Right ventricle myocardium inferior (tissue), 1 donor: ENCODE data around the gene PPP1R1B. TPM values are rescaled to one million over a fixed set of nuclear protein-coding genes. Genes with fewer than 3 reads are reported as not detected.
"Not testable (repeated sequence)": the region's sequence is repeated elsewhere in the genome, so short reads cannot be mapped to it uniquely, and the experiment has no call there.

Experiments
- ATAC-seq: fragments of 200-7000 bp; cut with Tn5 transposase; one replicate; pipeline ENCODE4 v1.9.1; 2020; ENCODE audit warnings: mild to moderate bottlenecking, moderate library complexity
- DNase-seq: peaks from one replicate; pipeline ENCODE4 v3.0.0; 2021; ENCODE audit errors: missing footprints
- intact Hi-C: fragments of 100-400 bp; cut with DNase I; formaldehyde crosslinking; loops from one replicate; pipeline ENCODE4 v1.11.0; 2022
- long read RNA-seq: library from polyadenylated mRNA; unstranded; transcript quantifications from one replicate; pipeline ENCODE4 v2.0.0, GENCODE V29; 2021
- total RNA-seq: library from RNA; stranded (reverse); fragmentation: NEBNext Ultra II Directional; extraction: Animal tissue kit (Norgen Biotek cat#: 25700); gene quantifications from one replicate; pipeline ENCODE4 v1.2.1, GENCODE V29; 2021
- donor health status: DM: no; HTN: yes; CAD: no; lungs with severe emphysema.

The PPP1R1B gene
- total RNA-seq = 0.89 TPM
- long read RNA-seq = 0 reads

DNA sequence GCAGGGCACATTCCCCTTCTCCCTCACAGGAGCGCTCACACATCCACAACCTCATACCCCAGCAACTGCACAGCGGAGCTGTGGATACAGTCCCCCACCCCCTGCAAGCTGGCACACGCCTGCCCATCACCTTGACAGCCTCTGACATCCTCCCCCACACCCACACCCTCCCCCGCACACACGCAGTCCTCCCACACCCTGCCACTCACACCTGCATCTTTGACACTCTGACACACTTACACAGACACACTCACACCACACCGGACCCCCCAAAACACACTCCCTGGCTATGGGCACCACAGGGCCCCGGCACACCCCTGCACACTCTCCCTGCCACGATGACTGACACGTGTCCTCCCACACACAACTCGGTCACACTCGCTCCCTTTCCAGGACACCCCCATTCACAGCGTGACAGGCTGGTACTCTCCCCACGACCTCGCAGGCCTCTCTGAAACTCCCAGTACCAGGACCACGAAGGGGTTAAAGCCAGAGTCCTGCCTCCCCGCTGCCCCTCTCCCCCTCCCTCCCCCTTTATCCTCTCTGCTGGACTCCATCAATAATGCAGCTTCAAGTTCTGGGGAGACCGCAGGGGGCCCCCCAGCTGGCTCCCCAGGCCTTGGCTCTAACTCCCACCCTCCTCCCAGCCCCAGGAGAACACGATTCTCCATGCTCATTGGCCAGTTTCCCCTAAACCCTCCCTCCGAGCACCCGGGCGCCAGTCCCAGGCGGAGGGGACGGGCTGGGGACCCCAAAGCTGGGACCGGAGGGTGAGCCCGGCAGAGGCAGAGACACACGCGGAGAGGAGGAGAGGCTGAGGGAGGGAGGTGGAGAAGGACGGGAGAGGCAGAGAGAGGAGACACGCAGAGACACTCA, at the start of gene PPP1R1B:
Gene PPP1R1B, plus strand, starts transcription at position 782 of the 876 bp plus-strand sequence. CDS start 441 bp downstream, outside the sequence.
- ATAC-seq = no peak
- peak; percentile 58 for DNase-seq
- intact Hi-C loops = no loop called here

DNA sequence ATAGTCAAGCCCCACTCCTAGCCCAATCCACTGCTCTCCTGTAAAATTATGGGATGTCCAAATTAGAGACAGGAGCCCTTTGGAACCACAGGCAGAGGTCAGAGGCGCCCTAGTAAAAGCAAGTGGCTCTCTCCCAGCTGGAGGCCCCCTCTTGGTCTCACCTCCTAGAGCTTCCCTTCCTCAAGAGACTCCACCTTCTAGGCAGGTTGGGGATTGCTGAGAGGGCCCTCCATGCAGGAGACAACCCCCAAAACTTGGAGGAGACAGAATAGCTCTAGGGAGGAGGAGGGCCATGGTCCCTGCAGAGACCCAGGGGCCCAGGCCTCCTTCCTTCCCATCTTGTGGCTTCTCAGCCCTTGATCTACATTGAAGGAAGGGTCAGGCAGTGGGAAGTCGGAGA, 48.5 kb upstream of the PPP1R1B start:
- ATAC-seq (no peak), DNase-seq (no peak)
- intact Hi-C loops = no loop called here

DNA sequence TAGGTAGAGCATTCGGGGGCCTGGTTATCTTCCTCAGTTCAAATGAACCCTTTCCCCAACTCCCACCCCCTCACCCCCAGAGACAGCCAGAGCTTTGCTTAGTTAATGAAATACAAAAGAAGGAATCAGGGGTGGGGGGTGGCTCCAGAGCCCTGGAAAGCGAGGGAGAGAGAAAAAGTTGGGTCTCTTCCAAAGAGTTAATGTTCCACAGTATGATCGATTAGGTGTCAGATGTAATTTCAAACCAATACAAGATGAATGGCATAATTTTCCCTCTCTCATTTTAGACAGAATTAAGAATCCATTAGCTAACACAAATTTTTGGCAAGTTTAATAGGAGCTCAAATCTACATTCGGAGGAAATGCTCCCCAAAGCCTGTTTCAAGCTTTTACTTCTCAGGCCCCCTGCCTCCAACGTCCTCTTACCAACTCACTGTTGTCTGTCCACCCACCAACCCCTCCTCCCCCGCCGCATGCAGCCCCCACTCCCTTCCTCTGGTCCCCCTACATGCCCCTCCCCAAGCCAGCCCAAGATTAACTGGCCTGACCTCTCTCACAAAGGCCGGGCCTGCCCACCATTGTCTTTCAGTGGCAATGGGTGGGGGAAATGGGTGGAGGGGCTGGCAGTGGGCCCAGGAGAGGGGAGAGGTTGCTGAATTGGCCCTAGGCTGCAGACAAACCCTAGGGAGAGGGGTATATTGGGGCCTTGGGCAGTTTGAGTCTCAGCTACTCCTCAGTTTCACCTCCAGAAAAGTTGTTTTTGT, 47.3 kb upstream of the PPP1R1B start:
- ATAC-seq = no peak
- intact Hi-C loops = no loop called here

DNA sequence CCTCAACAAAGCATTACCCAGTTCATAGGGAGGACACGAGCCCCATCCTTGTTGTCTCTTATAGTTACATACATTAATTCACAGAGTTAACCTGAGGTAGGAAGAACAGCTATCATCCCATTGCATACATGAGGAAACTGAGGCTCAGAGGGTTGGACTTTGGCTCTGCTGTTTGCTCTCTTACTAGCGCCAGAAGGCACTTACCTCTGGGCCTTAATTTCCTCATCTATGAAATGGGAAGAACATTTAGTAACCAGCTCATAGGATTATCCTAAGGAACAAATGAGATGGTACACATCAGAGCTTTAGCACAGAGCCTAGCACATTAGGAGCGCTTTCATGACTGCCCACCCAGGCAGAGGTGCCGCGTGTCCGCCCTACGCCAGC, 46.7 kb upstream of the PPP1R1B start:
- DNase-seq (no peak), ATAC-seq (no peak)
- intact Hi-C loops = no loop called here

More for the DNA sequence above, 47.3 kb upstream of the PPP1R1B start:
- DNase-seq = peak; percentile 76

DNA sequence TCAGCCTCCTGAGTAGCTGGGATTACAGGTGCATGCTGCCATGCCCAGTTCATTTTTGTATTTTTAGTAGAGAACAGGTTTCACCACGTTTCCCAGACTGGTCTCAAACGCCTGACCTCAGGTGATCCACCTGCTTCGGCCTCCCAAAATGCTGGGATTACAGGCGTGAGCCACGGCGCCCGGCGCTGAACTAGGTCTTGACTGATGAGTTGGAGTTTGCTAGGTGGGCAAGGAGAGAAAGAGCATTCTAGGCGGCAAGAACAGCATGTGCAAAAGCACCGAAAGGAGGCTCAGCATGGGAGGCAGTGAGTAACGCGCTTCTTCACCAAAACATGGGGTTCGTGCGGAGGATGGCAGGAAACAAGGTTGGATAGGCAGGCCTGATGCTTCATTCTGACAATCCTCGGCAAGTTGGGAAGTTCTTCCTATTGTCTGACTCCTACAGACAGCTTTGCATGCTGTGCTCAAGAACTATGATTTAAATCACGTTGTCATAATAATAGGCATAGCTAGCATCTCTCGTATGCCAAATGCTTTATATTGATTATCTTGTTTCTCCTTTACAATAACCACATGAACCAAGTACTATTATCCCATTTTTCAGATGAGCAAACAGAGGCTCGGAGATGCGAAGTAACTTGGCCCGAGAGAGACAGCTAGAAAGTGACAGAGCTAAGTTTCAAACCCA, 45.5 kb upstream of the PPP1R1B start:
- no peak for DNase-seq
- intact Hi-C loops = no loop called here
- ATAC-seq = no peak

DNA sequence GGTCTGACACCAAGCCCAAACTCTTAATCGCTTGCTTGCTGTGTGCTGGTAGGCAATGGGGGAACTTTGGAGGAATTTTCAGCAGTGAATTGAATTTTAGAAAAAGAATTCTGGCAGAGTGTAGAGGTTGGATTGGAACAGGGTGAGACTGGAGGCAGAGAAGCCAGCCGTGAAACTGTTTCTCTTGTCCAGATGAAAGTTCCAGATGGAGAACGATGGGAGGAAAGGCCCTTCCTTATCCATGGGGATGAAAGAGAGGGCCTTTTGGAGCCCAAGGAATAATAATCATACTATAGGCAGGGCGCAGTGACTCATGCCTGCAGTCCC, 45.0 kb upstream of the PPP1R1B start:
- ATAC-seq (no peak), DNase-seq (no peak)
- intact Hi-C loops = no loop called here

DNA sequence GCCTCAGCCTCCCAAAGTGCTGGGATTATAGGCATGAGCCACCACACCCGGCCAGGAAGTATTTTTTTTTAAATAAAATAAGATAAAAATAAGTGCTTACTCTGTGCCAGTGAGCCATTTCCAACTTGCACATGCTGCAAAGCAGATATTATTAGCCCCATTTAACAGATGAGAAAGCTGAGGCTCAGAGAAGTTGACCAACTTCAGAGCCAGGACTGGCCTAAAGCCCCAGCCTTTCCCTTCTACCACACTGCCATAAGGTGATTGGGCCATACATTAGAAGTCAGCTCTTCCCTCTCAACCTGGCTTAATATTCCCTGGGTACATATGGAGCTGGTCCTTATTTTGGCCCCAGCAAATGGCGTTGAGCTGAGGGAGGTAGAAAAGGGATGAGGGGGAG, 44.1 kb upstream of the PPP1R1B start:
- intact Hi-C loops = no loop called here
- DNase-seq (no peak), ATAC-seq (no peak)

DNA sequence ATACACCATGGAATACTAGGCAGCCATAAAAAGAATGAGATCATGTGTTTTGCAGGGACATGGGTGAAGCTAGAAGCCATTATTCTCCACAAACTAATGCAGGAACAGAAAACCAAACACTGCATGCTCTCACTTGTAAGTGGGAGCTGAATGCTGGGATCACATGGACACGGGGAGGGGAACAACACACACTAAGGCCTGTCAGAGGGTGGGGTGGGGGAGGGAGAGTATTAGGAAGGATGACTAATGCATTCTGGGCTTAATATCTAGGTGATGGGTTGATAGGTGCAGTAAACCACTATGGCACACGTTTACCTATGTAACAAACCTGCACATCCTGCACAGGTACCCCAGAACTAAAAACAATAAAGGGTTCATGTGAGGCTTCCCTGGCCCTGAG, 36.6 kb upstream of the PPP1R1B start:
- intact Hi-C loops = not testable (repeated sequence)

DNA sequence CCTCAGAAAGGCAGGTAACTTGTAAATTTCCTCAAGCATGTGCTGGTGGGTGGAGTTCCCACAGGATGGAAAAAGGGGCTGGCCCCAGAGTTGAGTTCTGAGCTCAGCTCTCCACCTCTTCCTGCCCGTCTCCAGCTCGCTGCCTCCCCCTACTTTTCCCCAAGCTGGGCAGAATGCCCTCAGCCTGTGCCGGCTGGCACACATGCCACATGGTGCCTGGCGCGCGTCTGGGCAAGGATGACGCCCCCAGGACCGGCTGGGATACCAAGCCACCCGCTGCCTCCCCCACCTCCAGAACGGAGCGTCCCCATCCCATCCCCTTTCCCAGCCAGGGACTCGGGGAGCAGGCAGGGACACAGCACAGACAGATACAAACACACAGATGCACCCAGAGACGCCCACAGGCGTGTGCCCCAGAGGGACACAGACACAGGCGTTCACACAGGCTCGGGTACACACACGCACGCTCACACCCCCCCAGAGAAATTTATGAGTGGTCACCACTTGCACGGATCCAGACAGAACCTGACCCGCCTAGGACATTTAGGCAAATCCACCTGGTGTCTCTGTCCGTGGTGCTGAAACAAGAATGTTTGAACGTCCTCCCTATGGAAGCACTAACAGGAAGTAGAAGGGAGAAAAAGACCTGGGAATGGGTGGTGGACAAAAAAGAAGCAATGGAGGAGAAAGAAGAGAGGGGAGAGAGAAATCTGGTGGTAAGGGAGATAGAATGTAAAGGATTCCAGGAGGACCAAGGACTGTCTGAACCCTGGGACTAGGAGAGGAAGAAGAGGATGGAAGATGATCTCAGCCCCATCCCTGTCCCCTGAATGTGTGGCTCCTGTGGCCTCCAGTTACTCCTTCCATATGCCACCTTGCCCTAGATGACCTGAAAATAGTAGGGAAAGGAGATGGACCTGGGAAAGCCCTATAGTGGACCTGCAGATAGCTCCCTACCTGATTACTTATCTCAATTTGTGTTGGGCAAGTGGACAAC, 34.5 kb upstream of the PPP1R1B start:
- intact Hi-C loops = loop anchor here (1.0 kb wide), 1 partner anchor 44 kb away; no protein-coding TSS in a partner anchor
- ATAC-seq (no peak), DNase-seq (no peak)

More for the DNA sequence above, 36.6 kb upstream of the PPP1R1B start:
- not testable (repeated sequence) for ATAC-seq, DNase-seq

DNA sequence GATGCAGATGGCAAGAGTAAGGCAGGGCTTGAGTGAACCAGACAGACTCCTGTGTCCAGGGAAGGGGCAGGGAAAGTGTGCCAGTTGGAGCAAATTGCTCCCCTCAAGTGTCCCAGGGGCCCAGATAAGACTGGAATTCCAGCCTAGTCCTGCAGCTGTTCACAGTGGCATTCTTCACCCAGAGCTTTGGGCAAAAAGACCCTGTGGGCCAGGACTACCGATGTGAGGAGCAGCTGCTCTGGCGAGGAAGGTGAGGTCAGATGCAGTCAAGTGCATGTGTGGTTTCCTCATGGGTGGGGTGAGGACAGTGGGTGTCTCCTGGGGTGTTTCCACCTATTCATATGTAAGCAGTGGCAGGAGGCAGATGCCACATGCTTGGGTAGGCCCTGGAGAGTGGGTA, 33.4 kb upstream of the PPP1R1B start:
- intact Hi-C loops = no loop called here
- ATAC-seq (no peak), DNase-seq (no peak)

DNA sequence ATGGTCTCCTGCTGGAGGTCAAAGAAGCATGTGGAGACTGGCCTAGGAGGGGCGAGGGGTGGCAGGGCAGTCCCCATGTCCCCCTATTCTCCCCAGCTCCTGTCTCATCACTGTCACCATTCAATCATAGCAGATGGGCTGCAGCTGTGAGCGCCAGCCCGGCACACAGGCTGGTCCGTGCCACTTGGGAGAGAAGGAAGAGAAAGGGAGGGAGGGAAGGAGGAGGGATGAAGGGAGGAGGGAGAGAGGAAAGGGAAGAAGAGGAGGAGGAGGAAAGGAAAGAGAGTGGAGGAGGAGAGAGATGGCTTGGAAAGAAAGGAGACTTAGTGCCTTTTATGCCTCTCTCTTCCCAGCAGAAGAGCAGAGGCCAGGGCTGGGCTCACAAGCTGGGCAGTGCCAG, 31.5 kb upstream of the PPP1R1B start:
- ATAC-seq (no peak), DNase-seq (no peak)
- intact Hi-C loops = no loop called here

DNA sequence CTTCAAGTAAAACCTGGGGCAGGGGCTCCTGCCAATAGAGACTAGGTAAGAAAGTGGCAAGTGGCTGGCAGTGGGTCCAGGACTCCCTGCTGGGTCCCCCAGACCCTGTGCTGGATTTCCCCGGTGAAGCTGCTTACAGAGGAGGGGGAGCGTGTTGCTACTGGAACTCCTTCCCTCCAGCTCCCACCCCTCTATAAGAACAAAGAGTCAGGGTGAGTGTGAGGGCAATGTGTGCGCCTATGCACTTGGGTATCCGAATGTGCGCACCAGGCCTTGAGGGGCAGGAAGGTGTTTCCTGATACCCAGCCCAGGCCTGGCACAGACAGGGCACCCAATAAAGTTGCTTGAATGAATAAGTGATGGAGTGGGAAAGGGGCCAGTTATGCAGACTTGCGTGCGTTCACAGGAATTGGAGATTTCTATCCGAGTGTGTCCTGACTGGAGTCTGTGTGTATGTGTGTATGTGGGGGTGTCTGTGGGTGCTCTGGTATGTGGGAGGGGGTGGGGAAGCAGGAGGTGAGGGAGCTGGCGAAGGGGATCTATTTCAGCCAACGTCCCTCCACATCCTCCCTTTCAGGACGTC, 30.7 kb upstream of the PPP1R1B start:
- intact Hi-C loops = no loop called here
- ATAC-seq = no peak
- DNase-seq = no peak

DNA sequence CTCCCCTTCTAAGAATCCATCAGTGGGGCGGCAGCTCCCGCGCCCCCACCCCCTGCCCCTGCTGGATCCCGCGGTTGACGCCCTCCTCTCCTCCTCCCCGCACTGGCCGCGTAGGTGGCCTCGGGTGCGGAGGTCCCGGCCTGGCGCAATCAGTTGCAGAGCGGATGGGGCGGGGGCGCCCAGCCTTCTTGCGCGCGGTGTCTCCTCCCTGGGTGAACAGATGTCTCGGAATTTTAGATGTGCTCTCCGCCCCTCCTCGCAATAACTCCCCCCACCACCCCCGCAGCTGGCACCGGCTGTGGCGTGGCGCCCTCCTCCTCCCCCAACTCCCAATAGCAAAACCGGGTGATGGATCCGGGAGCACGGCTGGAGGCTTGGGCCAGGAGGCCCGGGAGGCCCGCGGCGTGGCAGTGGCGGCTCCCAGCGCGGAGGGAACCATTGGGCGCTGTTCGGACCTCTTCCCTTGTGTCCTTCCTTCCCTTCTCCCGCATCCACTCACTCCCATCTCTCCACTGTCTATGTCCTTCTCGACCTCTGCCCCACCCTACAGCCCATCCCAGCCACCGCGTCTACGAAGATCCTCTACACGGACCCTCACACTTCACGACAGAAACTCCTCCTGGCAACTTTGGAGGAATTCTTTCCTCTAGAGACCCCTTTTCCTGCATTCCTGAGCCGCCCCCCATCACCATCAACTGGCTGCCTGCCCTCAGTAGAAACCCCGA, 30.0 kb upstream of the PPP1R1B start:
- ATAC-seq (no peak), DNase-seq (no peak)
- intact Hi-C loops = no loop called here

DNA sequence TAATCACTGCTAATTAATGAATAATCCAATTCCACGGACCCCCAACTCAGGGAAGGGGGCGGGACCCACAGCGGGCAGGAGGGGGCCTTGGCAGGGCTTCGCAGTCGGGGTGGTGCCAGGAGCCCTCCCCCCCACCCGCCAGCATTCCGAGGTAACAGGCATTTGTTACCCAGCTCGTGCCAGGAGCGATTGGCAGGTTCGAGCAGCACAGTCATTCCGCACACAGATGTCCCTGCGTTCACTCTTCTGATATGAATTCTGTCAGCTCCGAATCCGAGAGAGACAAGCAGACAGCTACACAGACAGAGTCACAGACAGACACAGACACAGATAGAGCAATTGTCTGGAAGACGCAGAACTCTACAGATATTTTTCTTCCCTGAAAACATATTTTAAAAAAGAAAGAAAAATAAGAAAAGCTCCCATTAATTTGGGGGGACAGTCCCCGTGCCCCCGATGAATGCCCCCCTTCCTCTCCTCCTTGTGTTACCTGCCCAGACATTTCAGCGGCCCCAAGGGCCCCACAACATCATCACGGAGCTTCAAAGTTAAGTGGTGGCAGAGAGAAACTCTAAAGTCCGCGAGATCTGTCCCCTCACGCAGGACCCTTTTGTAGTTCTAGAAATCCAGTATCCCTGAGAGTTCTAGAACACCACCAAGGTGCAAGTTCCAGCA, 29.2 kb upstream of the PPP1R1B start:
- ATAC-seq (no peak), DNase-seq (no peak)
- intact Hi-C loops = no loop called here

DNA sequence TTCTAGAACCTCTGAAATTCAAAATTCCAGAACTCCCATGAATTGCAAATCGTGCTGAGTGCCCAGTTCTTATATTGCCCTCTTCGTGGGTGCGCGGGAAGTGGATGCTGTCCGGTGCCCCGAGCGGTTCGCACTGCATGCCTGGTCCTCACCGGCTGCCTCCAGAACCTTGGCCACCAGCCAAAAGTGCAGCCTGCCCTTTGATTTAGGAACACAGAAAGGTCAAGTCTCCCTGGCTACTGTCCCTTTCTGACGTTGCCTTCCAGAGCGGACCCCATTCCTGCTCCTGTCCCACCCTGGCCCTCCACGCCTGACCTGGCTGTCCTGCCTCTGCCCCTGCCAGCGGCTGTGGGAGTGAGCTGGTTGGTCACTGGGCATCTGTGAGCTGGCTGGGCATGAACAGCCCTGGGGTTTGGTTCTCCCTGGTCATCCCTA, 28.7 kb upstream of the PPP1R1B start:
- ATAC-seq = no peak
- intact Hi-C loops = no loop called here
- no peak for DNase-seq

DNA sequence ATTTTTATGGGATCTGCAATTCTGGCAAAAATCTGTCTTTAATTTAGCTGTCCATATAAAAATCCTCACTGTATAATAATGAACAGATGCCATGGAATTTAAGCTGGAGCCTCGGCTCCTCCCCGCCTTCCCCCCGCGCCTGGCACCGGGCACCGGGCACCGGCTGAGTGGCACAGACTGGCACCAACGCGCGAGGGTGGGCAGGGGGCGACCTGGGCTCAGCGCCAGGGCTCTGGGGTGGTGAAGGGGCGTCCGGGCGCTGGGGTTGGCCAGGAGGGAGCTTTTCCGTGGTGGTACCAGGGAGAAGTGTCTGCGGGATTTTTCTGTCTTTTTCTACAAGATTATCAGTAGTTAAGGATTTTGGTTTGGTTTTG, 28.1 kb upstream of the PPP1R1B start:
- intact Hi-C loops = no loop called here
- DNase-seq = no peak
- ATAC-seq = no peak
